Measurements from ENCODE around the gene NOC4L.
"Not testable (repeated sequence)": the region's sequence is repeated elsewhere in the genome, so short reads cannot be mapped to it uniquely, and the experiment has no call there.

Gene NOC4L

DNA sequence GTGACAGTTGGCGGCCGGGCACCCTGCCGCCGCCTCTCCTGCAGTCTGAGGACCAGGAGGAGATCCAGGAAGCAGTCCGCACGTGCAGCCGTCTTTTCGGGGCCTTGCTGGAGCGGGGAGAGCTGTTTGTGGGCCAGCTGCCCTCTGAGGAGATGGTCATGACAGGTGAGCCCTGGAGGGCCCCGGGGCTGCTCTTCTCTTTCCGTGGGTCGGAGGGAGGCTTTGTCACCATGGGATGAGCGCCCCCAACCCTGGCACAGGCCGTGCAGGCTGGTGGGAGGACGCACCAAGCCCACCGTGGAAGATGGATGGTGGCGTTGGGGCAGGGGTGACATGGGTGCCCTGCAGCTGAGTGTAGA lies 532 bp downstream of the NOC4L start:
- DNase-seq, result no peak

- no peak for DNase-seq
Measured at GRCh38 chr12:132145334-132145733, 1.1 kb downstream of the NOC4L start.

DNA sequence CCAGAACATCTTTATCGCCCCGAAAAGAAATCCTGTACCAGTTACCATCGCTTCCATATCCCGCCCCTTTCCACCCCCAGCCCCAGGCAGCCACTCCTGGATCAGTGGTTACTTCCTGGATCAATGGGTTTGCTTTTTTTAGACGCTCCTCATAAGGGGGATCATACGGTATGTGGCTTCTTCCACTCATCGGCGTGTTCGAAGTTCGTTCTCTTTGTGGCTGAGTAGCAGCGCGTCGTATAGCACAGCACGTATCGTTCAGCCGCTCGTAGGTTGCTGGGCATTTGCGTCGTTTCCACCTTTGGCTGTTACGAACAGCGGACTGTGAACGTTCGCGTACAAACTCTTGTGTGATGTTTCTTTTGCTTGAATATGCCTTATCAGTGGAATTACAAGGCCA lies 1.8 kb downstream of the NOC4L start:
- DNase-seq, result no peak

DNA sequence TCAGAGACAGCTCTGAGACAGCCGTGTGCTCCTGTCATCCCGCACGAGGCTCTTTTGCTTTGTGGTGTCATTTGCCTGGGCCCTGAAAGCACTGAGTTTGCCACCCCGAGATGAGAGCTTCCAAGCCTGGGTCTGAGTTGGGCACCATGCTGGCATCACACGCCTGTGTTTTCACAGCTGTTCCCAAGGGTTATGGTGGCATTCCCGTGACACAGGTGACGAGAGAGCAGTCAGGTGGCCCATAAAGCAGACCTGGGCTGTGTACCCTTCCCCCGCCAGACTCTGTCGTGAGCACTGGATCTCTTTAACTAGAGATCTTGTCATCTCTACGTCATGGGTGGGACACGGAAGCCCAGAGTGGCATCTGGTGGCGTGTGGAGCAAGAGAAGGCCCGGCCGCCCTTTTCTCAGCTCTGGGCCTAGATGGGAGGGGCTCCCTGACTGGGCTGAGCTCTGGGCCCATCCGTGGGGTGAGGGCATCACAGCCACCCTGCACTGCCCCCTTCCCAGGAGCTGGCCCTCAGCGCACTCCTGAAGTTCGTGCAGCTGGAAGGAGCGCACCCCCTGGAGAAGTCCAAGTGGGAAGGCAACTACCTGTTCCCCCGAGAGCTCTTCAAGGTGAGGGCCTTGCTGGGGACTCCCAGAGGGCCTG lies 2.6 kb downstream of the NOC4L start:
- DNase-seq, result no peak

DNA sequence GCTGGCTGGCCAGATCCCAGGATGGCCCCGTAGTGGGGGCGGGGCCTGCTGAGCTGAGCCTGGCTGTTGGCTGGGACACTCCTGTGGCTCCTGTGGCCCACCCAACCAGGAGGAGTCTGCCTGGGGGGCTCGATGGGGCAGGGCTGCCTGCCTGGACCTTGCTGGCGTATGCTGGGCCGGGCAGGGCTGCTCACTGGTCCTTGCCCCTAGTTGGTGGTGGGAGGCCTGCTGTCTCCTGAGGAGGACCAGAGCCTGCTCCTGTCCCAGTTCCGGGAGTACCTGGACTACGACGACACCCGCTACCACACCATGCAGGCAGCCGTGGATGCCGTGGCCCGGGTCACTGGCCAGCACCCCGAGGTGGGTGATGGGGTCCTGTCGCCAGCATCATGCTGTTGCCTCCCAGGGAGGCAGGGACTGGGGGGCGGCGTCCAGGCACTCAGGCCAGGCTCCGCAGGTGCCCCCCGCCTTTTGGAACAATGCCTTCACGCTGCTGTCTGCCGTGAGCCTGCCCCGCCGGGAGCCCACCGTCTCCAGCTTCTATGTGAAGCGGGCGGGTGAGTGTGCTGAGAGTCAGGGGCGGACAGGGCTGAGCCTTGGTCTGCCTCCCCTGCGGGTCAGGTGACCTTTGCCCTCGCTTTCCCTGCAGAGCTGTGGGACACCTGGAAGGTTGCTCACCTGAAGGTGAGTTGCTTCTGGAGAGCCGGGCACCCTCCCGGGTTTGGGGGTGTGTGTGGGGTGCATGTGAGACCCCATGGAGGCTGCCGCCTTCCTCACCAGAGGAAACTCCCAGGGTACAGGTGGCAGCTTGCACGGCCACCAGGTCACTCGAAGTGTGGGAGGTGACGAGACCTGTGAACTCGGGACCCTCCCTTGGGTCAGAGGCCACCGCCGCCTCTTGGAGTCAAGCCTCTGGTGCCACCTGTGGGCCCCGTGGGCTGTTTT lies 3.4 kb downstream of the NOC4L start:
- no peak for DNase-seq

GRCh38 chr12:132148368-132149045 lies 4.2 kb downstream of the NOC4L start:
- no peak for DNase-seq

- not testable (repeated sequence) for DNase-seq
Measured at GRCh38 chr12:132149526-132149925, 5.3 kb downstream of the NOC4L start.

DNA sequence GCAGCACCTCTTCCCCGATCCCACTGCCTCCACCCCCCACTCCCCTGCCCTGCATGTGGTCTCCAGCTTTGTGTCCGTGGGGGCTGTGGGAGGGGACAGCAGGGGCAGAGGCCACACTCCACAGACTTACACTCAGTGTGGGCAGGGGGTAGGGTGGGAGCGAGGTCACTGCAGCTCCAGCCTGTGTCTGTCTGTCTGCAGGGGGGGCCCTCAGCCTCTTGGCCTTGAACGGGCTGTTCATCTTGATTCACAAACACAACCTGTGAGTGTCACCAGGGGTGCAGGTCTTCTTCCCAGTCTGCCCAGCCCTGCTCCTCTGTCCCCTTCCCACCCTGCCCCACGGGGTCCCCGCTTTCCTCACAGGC lies 6.5 kb downstream of the NOC4L start:
- no peak for DNase-seq

DNA sequence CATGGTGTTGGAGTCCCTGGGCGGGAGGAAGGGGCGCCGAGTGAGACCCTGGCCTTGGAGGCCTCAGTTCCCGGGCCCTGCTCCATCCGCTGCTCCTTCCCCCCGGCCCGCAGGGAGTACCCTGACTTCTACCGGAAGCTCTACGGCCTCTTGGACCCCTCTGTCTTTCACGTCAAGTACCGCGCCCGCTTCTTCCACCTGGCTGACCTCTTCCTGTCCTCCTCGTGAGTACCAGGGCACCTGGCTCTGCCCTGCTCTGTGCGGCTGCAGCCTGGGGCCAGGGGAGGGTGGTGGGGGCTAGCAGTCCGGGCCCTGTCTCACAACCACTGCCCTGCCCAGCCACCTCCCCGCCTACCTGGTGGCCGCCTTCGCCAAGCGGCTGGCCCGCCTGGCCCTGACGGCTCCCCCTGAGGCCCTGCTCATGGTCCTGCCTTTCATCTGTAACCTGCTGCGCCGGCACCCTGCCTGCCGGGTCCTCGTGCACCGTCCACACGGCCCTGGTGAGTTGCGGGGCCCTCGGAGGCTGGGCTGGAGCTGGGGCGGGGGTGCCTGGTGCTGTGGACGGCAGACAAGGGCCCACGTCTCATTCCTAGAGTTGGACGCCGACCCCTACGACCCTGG lies 7.0 kb downstream of the NOC4L start:
- no peak for DNase-seq

DNA sequence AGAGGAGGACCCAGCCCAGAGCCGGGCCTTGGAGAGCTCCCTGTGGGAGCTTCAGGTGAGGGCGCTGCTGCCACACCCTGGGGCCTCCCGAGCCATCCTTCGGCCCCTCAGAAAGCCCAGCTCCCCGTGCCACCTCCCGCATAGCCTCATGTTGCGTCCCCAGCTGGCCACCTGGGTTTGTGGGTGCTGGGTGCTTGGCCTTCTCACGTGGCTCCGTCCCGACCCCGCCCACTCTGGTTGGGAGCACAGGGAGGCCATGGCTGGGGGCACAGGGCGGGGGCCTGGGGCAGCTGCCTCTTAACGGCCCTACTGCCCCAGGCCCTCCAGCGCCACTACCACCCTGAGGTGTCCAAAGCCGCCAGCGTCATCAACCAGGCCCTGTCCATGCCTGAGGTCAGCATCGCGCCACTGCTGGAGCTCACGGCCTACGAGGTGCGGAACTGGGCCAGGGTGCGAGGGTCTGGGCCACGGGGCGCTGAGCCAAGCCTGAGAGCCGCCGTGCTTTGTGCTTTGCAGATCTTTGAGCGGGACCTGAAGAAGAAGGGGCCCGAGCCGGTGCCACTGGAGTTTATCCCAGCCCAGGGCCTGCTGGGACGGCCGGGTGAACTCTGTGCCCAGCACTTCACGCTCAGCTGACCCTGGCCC lies 7.6 kb downstream of the NOC4L start:
- no peak for DNase-seq

GRCh38 chr12:132152411-132152821 lies 8.2 kb downstream of the NOC4L start:
- no peak for DNase-seq

- no peak for DNase-seq
Measured at GRCh38 chr12:132152953-132153352, 8.7 kb downstream of the NOC4L start.

GRCh38 chr12:132153501-132154340 lies 9.5 kb downstream of the NOC4L start:
- peak; percentile 73 to 80 for DNase-seq

GRCh38 chr12:132154341-132154761 lies 10.1 kb downstream of the NOC4L start:
- no peak for DNase-seq

DNA sequence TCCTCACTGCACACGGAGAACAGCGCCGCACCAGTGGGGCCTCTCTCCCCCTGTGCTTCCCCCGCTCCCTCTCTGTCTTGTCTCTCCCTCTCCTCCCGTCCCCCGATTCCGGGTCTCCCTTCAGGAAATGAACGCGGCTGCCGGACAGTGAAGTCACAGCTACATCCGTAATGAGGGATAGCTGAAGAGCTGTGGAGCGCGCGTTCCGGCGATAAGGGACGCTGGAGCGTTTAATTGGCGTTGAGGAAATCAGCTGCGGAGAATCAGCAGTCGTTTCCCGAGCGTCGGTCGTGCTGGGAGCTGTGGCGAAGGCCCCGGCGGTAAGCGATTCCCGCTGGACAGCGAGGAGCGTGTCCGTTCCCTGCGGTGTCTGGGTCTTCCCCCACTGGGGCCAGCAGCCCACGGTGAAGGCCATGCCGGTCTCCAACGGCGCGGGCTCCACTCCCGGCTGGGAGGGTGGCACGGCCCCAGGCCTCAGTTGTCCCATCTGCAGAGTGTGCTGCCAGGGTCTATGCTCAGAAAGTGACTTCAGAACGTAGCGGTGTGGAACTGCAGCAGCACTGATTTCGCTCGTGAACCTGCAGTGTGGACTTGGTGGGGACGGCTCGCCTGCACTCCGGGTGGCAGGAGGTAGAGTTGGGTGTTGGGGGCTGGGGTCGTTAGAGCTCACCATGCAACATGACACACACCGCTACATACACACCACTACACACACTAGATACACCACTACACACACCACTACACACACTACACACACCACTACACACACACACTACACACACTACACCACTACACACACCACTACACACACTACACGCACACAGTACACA lies 10.9 kb downstream of the NOC4L start:
- no peak for DNase-seq

DNA sequence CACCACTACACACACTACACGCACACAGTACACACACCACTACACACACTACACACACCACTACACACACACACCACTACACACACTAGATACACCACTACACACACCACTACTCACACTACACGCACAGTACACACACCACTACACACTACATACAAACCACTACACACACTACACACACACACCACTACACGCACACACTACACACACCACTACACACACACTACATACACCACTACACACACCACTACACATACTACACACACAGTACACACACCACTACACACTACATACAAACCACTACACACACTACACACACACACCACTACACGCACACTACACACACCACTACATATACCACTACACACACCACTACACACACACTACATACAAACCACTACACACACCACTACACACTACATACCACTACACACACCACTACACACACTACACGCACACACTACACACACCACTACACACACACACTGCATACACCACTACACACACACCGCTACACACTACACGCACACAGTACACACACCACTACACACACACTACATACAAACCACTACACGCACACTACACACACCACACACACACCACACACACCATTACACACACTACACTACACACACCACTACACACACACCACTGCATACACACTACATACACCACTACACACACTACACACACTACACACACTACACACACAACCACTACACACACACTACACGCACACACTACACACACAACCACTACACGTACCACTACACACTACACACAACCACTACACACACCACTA lies 11.7 kb downstream of the NOC4L start:
- DNase-seq, result no peak

- DNase-seq, result no peak
Measured at GRCh38 chr12:132156573-132157325, 12.5 kb downstream of the NOC4L start.

GRCh38 chr12:132157733-132158409 lies 13.6 kb downstream of the NOC4L start:
- no peak for DNase-seq

Data from CD4-positive, alpha-beta T cell treated with Interferon alpha-2 for 1 hour (primary cell).